GM21423 (cell line): ENCODE results near the gene NINL.

Experiments
- ATAC-seq: cut with Tn5 transposase; IDR thresholded peaks from one replicate; pipeline ENCODE4 v1.9.1; 2021; ENCODE audit warnings: mild to moderate bottlenecking, moderate library complexity; ENCODE audit not compliant: unreplicated experiment

Gene NINL

DNA sequence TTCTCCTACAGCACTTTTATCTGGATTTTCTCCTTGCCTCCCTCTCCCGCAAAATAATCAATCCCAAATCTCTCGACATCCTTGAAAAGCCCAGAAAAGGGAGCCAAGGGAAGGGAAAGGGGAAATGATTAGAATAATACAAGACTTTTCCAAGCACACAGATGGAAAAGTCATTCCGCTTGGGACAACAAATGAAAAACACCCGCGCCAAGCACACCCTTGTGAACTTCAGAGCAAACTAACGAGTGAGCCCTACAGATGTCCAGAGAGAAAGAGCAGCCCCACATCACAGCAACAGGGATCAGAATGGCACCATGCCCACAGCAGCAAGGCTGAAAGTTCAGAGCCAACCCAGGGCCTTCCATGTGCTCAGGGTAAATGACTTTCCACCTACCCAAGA lies 49.6 kb downstream of the NINL start:
- ATAC-seq, result no peak

DNA sequence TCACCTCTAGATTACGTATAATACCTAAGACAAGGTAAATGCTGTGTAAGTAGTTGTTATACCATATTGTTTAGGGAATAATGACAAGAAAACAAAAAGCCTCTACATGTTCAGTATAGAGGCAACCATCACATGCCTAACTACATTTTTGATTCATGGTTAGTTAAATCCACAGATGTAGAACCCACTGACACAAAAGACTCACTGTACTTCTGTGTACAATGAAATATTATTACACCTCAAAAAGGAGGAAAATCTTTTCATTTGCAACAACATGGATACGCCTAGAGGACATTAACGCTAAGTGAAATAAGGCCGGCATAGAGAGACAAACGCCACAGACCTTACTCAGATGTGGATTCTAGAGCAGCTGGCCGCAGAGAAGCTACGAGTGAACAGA lies 50.5 kb downstream of the NINL start:
- ATAC-seq, result no peak

DNA sequence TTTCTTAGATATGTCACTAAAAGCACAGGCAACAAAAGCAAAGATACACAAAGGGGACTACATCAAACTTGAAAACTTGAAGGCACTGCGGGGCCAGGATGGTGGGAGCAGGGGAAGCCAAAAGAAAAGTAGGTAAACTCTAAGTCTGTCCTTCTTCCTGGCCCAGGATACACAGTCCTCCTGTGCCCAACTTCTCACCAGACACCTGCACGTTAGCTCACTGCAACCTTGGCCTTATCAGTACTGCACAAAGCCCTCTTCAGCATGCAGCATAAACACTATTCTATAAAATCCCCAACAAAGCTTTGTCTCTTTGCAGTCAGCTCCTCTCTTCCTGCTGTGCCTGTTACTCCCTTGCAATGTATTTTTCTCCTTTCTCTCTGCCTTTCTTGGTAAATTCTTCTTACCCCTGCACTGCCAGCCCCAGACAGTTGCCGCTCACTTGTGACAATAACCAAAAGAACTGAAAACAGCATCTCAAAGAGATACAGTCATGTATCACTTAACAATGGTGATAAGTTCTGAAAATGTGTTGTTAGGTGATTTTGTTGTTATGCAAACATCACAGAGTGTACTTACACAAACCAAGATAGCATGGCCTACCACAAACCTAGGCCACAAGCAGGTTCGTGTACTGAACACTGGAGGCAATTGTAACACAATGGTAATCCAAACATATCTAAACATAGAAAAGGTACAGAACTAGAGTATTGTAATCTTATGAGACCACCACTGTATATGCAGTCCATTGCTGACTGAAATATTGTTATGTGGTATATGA lies 51.2 kb downstream of the NINL start:
- no peak for ATAC-seq

- ATAC-seq, result no peak
Observed at GRCh38 chr20:25532971-25533391, 52.4 kb downstream of the NINL start.

- ATAC-seq, result no peak
Observed at GRCh38 chr20:25532015-25532751, 53.1 kb downstream of the NINL start.

GRCh38 chr20:25529295-25529951 lies 55.9 kb downstream of the NINL start:
- no peak for ATAC-seq

- ATAC-seq, result no peak
Observed at GRCh38 chr20:25527949-25528348, 57.4 kb downstream of the NINL start.

GRCh38 chr20:25526446-25526845 lies 58.9 kb downstream of the NINL start:
- no peak for ATAC-seq

- no peak for ATAC-seq
Observed at GRCh38 chr20:25525867-25526266, 59.5 kb downstream of the NINL start.

DNA sequence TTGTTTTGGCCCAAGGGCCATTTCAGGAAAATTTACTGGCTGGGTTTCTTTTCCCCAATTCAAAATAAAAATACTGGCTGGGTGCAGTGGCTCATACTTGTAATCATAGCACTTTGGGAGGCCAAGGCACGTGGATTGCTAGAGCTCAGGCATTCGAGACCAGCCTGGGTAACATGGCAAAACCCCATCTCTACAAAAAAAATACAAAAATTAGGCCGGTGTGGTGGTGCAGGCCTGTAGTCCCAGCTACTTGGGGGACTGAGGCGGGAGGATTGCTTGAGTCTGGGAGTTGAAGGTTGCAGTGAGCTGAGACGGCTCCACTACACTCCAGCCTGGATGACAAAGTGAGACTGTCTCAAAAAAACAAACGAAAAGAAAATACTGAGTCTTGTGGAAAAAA lies 60.0 kb downstream of the NINL start:
- no peak for ATAC-seq

- ATAC-seq, result no peak
Observed at GRCh38 chr20:25521382-25521781, 63.9 kb downstream of the NINL start.

DNA sequence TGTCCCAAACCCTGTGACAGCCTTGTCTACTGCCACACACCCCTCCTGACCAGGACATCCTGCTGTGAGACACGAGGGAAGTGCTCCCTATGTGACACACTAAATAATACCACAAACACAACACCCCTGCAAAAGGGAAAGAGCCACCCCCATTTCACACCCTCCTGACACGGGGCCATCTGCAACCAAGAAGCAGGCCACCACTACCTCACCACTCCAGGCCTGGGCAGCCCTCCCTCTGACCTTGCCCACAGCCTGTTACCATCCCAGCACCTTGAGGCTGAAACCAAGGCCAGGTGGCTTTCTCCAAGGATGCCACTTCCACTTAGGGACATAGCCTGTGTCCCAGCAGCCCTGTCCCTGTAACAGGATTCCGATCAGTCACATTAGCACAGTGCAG lies 68.2 kb downstream of the NINL start:
- no peak for ATAC-seq

DNA sequence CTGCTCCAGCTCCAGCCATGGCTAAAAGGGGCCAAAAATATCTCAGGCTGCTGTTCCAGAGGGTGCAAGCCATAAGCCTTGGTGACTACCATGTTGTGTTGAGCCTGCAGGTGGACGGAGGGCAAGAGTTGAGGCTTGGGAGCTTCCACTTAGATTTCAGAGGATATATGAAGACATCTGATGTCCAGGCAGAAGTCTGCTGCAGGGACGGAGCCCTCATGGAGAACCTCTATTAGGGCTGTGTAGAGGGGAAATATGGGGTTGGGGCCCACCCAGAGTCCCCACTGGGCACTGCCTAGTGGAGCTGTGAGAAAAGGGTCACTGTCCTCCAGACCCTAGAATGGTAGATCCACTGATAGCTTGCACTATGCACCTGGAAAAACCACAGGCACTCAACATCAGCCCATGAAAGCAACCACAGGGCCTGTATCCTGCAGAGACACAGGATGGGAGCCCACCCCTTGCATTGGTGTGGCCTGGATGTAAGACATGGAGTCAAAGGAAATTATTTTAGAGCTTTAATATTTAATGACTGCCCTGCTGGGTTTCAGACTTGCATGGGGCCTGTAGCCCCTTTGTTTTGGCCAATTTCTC lies 70.5 kb downstream of the NINL start:
- no peak for ATAC-seq

- no peak for ATAC-seq
Observed at GRCh38 chr20:25514195-25514594, 71.1 kb downstream of the NINL start.

- ATAC-seq, result no peak
Observed at GRCh38 chr20:25512709-25513108, 72.6 kb downstream of the NINL start.

DNA sequence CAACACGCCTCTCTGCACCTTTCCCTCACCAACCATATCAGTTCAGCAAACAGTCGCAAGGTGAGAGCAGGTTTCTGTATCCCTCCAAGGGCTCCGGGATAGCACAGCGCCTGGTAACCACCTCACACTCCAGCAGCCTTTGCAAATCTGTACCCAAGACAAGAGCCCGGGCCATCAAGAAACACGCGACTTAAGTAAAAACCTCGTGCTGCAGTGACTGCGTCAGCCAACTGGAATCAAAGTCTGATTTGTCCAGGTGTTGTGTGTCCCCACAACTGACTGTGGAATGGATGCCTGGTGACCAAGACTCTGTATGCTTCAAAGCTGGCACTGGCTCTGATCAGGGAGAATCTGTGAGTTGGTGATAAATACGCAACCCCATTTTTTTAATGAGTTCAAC lies 74.1 kb downstream of the NINL start:
- ATAC-seq, result no peak

DNA sequence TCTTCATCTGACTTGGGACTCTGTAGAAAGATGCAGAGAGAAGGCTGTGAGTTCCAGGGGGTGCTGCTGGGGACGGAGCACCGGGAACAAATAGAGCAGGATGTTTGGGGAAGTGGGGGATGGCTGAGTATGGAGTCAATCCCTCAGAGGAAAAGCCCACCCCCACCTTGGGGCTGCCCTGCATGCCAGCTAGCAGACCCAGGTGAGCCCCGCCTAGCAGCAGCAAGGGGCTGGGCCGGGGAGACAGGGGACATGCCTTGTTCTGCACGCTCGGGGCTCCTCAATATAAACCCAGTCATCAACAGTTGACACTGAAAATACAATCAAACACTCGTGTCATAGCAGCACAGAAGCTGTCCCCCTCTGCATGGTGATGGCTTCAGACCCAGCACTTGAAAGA lies 74.6 kb downstream of the NINL start:
- ATAC-seq, result no peak

GRCh38 chr20:25510202-25510601 lies 75.1 kb downstream of the NINL start:
- ATAC-seq, result no peak

GRCh38 chr20:25509084-25509483 lies 76.2 kb downstream of the NINL start:
- ATAC-seq, result no peak

- ATAC-seq, result no peak
Observed at GRCh38 chr20:25508083-25508770, 77.1 kb downstream of the NINL start.
